GM21723 (cell line): ENCODE data around the gene BPIFB2.
"Not testable (repeated sequence)": the region's sequence is repeated elsewhere in the genome, so short reads cannot be mapped to it uniquely, and the experiment has no call there.

Experiments
- ATAC-seq: cut with Tn5 transposase; IDR thresholded peaks from one replicate; pipeline ENCODE4 v1.9.1; 2021; ENCODE audit warnings: mild to moderate bottlenecking, moderate library complexity; ENCODE audit not compliant: unreplicated experiment

BPIFB2 gene

GRCh38 chr20:32970115-32970972 lies 37.2 kb upstream of the BPIFB2 start:
- no peak for ATAC-seq

DNA sequence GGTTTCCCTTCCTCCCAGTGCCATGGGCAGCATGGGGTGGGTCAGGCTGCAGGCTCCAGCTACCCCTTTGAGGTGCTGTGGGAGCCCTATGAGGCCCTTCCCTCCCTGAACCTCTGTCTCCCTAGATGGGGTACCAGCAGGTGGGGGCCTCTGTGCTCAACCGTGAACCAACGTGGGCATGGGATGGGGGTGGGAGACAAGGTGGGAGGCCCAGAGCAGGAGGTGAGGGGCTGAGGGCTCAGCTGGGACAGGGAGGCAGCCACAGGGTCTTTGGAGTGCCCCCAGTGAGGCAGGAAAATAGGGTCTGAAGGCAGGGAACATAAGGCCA lies 36.6 kb upstream of the BPIFB2 start:
- no peak for ATAC-seq

DNA sequence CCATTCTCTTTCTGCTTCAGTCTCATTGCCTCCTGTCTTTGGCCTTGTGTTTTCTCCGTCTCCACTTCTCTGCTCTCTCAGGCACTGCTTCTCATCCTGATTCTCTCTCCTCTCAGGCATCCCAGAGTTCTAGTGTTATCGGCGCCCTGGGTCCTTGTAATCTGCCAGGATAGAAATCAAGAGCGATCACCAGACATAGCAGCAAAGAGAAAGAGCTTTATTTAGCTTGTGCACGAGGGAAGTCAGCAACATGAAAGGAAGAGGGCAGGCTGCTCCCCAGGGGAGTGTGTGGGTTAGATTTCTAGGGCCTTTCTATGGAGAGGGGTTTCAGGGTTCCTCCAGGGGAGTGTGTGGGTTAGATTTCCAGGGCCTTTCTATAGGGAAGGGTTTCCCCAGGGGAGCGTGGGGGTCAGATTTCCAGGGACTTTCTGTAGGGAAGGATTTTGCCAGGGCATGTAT lies 35.8 kb upstream of the BPIFB2 start:
- peak; percentile 29 for ATAC-seq

DNA sequence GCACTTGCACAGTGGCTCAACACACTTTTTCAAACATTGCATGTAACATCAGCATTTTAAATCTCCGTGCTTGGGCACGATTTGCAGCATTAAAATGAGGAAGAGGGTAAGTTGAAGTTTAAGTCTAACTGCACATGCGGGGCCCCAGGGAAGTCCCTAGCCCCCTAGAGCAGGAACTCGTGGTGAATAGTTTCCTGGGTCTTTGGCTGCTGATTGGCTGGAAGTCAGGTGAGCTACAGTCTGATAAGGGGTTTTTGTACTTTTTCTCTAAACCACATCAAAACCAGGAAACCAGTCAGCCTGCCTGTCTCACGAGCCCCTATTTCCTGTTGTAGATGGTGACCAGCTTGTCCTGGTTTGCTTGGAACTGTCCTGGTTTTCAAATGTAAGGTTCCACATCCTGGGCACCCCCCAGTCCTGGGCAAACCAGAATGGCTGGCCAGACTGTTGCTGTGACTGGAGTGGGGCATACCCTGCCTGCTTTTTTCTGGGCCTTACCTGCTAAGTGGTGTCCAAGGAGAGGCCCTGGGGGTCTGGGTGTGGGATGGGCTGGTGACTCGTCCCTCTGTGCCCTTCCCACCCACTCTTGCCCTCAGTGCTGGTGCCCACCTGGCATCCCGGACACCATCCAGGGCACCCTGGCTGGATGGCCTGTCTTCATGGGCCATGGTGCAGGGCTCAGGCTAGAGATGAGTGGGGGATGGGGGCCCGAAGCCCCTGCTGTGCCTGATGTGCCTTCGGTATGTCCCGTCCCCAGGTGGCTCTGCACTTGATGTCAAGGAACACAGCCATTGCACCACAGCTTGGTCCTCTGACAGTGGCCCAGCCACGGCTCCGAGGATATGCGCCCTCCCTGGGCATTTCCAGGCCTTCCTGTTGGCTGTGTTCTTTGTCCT lies 35.1 kb upstream of the BPIFB2 start:
- peak; percentile 83 for ATAC-seq

GRCh38 chr20:32973077-32973717 lies 34.3 kb upstream of the BPIFB2 start:
- no peak for ATAC-seq

GRCh38 chr20:32974204-32975064 lies 33.1 kb upstream of the BPIFB2 start:
- not testable (repeated sequence) for ATAC-seq

- ATAC-seq = not testable (repeated sequence)
These were observed 32.4 kb upstream of the BPIFB2 start for GRCh38 chr20:32975121-32975520.

- no peak for ATAC-seq
These were observed 31.5 kb upstream of the BPIFB2 start for GRCh38 chr20:32975698-32976674.

GRCh38 chr20:32976746-32977145 lies 30.8 kb upstream of the BPIFB2 start:
- no peak for ATAC-seq

GRCh38 chr20:32977281-32978008 lies 30.1 kb upstream of the BPIFB2 start:
- ATAC-seq = no peak

DNA sequence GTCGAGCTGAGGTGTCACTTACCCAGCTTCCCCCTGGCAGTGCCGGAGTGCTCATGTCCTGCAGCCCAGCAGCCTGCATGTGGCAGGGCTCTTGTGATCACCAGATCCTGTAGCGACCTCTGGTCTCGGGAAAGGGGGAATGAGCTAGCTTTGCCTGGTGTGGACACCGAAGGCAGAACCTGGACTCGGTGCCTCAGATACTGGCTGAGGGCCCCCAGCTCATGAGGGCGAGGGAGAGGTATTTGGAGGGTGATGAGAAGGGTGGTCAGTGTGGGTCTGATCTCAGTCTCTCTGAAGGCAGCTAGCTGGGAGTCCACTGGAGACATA lies 29.5 kb upstream of the BPIFB2 start:
- ATAC-seq = no peak

DNA sequence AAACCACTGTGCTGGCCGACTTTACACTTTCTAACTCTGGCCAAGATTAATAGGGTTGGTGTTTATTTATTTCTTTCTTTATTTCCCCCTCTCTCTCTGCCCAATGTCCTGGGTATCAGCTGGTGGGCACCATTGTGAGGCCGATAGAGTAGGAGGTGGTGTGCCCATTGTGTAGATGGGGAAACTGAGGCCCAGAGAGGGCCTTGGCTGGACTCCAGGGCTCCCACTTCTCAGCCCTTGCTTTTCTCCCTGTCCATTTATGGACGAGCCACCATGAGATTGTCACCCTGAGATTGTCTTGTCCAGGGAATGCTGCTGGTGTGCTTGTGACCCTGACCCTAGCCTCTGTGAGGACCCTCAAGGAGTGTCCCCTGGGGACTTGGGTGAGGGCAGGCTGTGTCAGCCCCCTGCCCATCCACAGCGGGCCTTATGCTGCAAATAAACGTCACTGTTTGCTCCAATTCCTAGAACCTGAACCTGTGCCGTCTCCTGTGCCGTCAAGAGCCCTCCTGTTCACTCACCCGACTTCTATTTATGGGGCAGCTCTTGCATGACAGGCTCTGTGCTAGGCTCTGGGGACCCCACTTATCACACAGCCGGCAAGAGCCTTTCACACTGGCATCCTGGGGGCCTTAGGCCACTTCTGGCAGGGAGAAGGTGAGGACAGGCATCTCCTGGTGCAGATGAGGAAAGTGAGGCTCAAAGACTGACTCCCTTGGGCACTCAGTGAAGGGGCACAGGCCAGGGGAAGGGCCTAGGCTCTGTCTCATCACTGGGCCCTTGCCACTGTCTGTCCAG lies 28.1 kb upstream of the BPIFB2 start:
- ATAC-seq = no peak

DNA sequence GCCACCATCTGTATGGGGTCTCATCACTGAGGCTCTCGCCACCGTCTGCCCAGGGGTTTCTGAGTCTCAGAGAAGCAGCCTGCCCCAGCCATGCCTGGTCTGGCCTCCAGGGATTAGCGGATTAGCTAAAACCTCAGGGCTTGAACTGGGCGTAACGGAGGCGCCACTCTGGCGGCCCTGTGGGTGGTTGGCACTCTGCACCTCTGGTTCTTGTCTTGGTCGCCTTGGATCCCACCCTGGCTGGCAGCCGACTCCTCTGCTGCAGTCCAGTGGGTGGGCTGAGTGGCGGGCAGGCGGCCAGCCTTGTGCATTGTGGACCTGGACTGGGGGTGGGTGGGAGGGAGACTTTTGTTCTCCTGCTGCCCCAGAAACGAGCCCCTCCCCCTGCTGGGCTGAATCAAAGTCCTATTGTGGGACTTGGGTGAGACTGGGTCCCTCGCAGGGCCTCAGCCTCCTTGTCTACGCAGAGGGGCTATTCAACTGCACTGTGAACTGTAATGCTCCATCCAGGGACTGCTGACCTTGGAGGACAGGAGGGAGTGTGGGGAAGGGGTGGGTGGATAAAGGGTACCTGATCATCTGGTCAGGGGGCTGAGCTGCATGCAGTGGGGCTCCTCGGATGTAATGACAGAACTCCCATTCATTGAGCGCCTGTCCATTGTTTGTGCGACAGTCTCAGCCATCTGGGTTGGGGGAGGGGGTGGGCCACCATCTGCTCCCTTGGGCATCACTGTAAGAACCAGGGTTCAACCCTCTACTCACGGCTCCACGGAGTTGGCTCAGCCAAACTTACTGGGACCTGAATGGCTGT lies 27.2 kb upstream of the BPIFB2 start:
- no peak for ATAC-seq

DNA sequence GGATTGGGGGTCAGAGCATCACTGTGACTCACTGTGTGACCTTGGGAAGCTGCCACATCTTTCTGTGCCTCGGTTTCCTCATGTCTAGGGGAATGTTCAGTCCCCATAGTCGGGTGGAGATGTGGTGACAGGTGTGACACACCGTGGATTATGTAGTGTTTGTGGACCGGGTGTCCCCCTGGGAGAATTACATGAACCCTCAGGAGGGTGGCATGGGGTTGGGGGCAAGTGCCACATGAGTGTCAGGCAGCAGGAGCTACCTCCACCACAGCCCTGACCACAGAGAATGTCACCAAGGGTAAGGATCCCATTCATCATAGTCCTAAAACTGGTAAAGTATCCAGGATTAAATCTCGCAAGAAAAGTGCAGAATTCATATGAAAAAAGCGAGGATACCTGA lies 26.5 kb upstream of the BPIFB2 start:
- no peak for ATAC-seq

- no peak for ATAC-seq
These were observed 24.7 kb upstream of the BPIFB2 start for GRCh38 chr20:32982617-32983458.

GRCh38 chr20:32983459-32984112 lies 23.9 kb upstream of the BPIFB2 start:
- no peak for ATAC-seq
